Left cardiac atrium (tissue), 4 donors: Measurements from ENCODE around the gene HECTD4. TPM values are rescaled to one million over a fixed set of nuclear protein-coding genes. Genes with fewer than 3 reads are reported as not detected.

Experiments used
- ATAC-seq, 2 donors: fragments of 200-7000 bp; cut with Tn5 transposase; one replicate each; pipeline ENCODE4 v1.9.1; 2020; ENCODE audit warnings: mild to moderate bottlenecking in 2 of 2, moderate library complexity in 2 of 2
- DNase-seq: peaks from one replicate; pipeline ENCODE4 v3.0.0-alpha.2; 2020
- intact Hi-C, 2 donors: fragments of 100-400 bp; cut with DNase I; formaldehyde crosslinking; loops; one replicate each; pipeline versions ENCODE4 v1.14.1 to v1.15.1; 2022 to 2023
- total RNA-seq, 2 donors: library from RNA; stranded (reverse); fragmentation: NEBNext Ultra II Directional; extraction: Animal tissue kit (Norgen Biotek cat#: 25700); gene quantifications; one replicate each; pipeline ENCODE4 v1.2.1, GENCODE V29; 2021
- donor health status: DM: no; HTN: yes; CAD: no.
- donor health status: DM: no; HTN: yes; CAD: no; lungs with severe emphysema.
- donor health status: DM: yes; HTN: yes; CAD: no.
- donor health status: Dilated cardiomyopathy.

Gene HECTD4
- total RNA-seq, 2 donors from 2014 or later, result 22.2 to 24.4 TPM

- DNase-seq (no peak), ATAC-seq (no peak)
- intact Hi-C loops, result loop anchor here (5.0 to 10.0 kb wide), 2 partner anchors 188 to 191 kb away; partner anchors contain the start of gene HECTD4 (in 1 of the 2)
Measured at GRCh38 chr12:112196196-112196875, 185.9 kb downstream of the HECTD4 start.

GRCh38 chr12:112194601-112195247, 187.5 kb downstream of the HECTD4 start:
- DNase-seq, result no peak
- ATAC-seq, result no peak
- intact Hi-C loops, result loop anchor here (5.0 to 10.0 kb wide), 2 partner anchors 190 to 193 kb away; partner anchors contain the start of gene HECTD4 (in 1 of the 2)

GRCh38 chr12:112192475-112192874, 189.8 kb downstream of the HECTD4 start:
- DNase-seq (no peak), ATAC-seq (no peak)
- intact Hi-C loops, result loop anchor here in 1 of 2 donors (10.0 kb wide), 1 partner anchor 192 kb away; the partner anchor contains the start of gene HECTD4

GRCh38 chr12:112191840-112192321, 190.3 kb downstream of the HECTD4 start:
- intact Hi-C loops, result loop anchor here in 1 of 2 donors (10.0 kb wide), 1 partner anchor 193 kb away; the partner anchor contains the start of gene HECTD4
- ATAC-seq (peak; percentile 55 to 69), DNase-seq (no peak)

GRCh38 chr12:112191201-112191600, 191.0 kb downstream of the HECTD4 start:
- intact Hi-C loops, result loop anchor here in 1 of 2 donors (10.0 kb wide), 1 partner anchor 194 kb away; the partner anchor contains the start of gene HECTD4
- no peak for ATAC-seq
- no peak for DNase-seq

- no peak for DNase-seq
- intact Hi-C loops, result loop anchor here in 1 of 2 donors (10.0 kb wide), 1 partner anchor 194 kb away; the partner anchor contains the start of gene HECTD4
- ATAC-seq, result no peak
Measured at GRCh38 chr12:112190231-112191025, 191.8 kb downstream of the HECTD4 start.

- intact Hi-C loops, result no loop called here
- ATAC-seq, result no peak
- no peak for DNase-seq
Measured at GRCh38 chr12:112188130-112188830, 194.0 kb downstream of the HECTD4 start.

- intact Hi-C loops, result no loop called here
- DNase-seq (no peak), ATAC-seq (no peak)
Measured at GRCh38 chr12:112185093-112185923, 196.9 kb downstream of the HECTD4 start.

- intact Hi-C loops, result no loop called here
- ATAC-seq (no peak), DNase-seq (no peak)
Measured at GRCh38 chr12:112184056-112184887, 198.0 kb downstream of the HECTD4 start.

GRCh38 chr12:112183141-112184021, 198.8 kb downstream of the HECTD4 start:
- ATAC-seq, result peak in 1 of 2 donors; percentile 56
- no peak for DNase-seq
- intact Hi-C loops, result no loop called here

- ATAC-seq, result peak; percentile 27 to 50
Measured at GRCh38 chr12:112182499-112182898, 199.7 kb downstream of the HECTD4 start.

GRCh38 chr12:112180422-112180821, 201.8 kb downstream of the HECTD4 start:
- intact Hi-C loops, result no loop called here
- ATAC-seq (no peak), DNase-seq (no peak)

More at GRCh38 chr12:112182499-112182898, 199.7 kb downstream of the HECTD4 start:
- no peak for DNase-seq
- intact Hi-C loops, result no loop called here

- no peak for DNase-seq
- intact Hi-C loops, result no loop called here
- no peak for ATAC-seq
Measured at GRCh38 chr12:112179916-112180315, 202.3 kb downstream of the HECTD4 start.

- DNase-seq, result no peak
- ATAC-seq, result no peak
- intact Hi-C loops, result no loop called here
Measured at GRCh38 chr12:112179341-112179740, 202.9 kb downstream of the HECTD4 start.

GRCh38 chr12:112178796-112179195, 203.4 kb downstream of the HECTD4 start:
- ATAC-seq, result no peak
- intact Hi-C loops, result no loop called here
- DNase-seq, result no peak
